ENCODE measurements around the gene TMEM201.

TMEM201 gene

DNA sequence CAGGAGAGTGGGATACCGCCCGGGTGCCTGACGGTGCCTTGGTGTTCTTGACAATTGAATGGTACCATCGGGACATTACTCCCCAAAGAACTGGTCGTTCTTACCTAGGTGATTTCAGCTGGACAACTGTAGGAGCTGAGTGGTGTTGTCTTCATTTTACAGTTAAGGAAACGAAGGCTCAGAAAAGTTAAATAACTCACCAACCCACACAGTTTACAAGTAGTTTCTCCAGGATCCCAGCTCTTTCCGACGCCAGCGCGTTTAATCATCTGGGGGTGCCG is 64.4 kb downstream of the TMEM201 start:
- DNase-seq: no peak

DNA sequence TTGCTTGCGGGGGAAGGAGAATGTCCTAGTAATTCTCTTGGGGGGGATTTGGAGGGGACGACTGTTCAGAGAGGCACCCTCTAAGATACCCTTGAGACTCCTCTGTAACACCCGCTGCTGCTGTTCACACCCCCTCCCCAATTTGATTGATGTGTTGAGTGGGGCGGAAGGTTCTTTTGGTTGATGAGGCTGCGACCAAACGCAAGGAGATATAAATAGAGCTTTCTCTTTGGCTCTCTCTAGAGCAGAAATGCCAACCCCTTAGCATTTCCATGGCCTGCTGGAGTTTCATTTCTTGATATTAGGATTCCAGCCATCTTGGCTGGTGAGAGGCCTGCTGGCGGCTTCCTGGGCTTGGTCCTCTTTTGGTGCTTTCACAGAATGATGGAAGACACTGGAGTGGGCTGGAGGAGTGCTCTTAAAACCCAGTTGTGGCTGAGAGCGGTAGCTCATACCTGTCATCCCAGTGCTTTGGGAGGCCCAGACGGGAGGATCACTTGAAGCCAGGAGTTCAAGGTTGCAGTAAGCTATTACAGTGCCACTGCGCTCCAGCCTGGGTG is 64.9 kb downstream of the TMEM201 start:
- DNase-seq: no peak

- no peak for DNase-seq
These were observed 65.5 kb downstream of the TMEM201 start for GRCh38 chr1:9654051-9654833.

DNA sequence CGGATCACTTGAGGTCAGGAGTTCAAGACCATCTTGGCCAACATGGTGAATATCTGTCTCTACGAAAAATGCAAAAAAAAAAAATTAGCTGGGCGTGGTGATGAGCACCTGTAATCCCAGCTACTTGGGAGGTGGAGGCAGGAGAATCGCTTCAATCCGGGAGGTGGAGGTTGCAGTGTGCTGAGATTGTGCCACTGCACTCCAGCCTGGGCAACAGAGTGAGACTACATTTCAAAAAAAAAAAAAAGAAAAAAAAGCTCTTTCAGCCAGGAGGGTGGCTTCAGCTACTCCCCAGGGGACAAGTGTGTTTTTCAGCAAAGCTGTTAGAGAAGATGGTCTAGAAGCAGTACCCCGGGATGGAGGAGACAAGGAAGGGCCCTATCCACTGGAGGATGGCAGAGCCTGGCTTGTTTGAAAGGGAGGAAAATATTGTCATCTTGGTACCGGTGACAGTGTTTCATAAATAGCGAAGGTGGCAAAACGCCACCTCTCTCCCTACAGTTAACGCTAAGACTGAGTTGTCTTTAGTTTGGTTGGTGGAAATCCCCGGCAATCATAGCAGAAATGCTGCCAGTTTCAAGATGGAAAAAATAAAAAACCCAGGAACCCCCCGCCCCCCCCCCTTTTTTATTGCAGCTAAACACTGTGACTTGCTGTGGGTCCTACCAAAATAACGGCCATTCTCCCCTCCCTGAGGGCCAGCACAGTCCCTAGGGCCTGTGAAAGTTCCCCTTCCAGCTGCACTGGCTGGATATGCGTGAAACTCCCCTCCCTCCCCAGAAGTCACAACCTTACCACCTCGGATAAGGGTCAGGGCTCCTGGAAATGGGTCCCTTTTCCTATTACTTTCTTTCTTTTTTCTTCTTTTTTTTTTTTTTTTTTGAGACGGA is 66.4 kb downstream of the TMEM201 start:
- DNase-seq: no peak

- DNase-seq: no peak
These were observed 67.1 kb downstream of the TMEM201 start for GRCh38 chr1:9655836-9656235.

DNA sequence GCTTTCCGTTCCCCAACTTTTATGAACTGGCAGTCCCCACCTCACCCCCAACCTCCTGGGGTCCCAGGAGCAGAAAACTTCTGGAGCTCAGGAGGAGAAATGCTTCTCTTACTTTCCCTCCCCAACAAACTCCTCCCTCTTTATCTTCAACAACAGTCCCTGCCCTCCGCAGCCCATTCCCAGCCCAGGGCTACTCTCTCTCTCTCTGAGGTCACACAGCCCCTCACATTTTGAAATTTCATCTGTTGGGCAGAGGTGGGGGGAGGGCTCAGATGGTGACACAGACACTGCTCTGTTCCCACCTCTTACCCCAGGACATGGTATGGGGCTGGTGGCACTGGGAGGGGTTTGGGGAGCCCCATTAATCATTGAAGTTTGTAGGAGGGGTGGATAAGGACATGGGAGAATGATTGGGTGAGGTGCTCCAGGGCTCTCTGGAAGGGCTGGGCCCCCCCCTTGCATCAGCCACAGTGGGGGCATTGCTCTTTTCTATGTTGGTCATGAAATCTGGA is 68.9 kb downstream of the TMEM201 start:
- no peak for DNase-seq

GRCh38 chr1:9658199-9658598 is 69.5 kb downstream of the TMEM201 start:
- no peak for DNase-seq

DNA sequence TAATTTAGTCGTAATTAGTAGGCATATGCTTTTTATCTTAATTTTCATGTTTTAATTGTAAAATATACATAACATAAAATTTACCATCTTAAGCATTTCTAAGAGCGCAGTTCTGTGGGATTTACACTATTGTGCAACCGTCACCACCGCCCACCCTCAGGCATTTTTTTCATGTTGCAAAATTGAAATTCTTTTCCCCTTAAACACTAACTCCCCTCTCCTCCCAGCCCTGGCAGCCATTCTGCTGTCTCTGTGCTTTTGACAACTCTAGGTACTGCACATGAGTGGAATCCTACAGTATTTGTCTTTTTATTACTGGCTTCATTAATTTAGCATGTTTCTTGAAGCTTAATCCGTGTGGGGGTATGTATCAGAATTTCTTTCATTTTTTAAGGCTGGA is 70.6 kb downstream of the TMEM201 start:
- no peak for DNase-seq

- DNase-seq: no peak
These were observed 74.5 kb downstream of the TMEM201 start for GRCh38 chr1:9663257-9663656.
